NCI-H2227 (cell line): Measurements from ENCODE around the gene IQGAP2.

Experiments
- DNase-seq: peaks from one replicate; lab custom pipeline; 2025; ENCODE audit not compliant: unreplicated experiment; lab: John Stamatoyannopoulos, UW

Gene IQGAP2

DNA sequence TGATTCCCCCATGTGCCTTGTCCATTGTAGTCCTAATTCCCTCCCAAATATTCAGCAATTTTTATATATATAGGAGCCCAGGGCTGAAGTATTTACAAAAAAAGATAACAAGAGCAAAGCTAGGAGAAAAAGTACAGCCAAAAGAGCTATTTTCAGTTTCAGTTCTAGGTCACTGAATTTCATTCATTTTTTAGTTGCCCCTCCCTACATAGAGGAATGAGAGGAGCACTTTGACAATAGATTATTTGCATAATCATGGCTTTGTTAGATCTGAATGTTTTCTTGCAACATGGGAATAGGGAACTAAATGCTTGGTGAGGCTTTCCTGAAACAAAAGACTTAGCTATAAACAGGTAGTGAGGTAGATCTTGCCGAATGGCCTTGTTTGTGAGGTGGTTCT, 235.4 kb downstream of the IQGAP2 start:
- no peak for DNase-seq

DNA sequence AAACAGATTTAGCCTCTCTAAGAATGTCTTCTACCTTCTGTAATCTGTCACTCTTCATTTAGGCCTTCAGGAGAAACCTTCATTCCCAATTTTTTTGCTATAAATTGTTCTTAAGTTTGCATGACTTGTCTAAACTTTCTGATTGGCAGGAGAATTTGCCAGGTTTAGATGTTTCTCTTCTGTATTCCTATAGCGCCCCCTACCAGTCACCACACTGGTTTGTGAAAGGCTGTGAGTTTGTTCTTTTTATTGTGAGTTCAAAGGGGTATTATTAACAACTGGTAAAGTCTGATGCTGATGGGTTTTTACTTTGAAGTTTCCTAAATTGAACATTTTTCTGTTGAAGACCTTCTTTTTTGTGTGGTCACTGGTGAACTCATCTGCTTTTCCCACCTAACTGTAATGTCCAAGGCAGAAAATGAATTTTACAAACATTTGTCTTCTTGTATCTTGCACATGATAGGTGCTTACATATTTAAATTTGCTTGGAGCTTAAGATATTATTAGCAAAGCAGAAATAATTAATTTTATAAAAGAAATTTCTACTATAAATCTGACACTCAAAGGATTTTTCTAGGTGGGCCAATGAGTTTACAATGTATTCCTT, 238.5 kb downstream of the IQGAP2 start:
- DNase-seq: no peak

DNA sequence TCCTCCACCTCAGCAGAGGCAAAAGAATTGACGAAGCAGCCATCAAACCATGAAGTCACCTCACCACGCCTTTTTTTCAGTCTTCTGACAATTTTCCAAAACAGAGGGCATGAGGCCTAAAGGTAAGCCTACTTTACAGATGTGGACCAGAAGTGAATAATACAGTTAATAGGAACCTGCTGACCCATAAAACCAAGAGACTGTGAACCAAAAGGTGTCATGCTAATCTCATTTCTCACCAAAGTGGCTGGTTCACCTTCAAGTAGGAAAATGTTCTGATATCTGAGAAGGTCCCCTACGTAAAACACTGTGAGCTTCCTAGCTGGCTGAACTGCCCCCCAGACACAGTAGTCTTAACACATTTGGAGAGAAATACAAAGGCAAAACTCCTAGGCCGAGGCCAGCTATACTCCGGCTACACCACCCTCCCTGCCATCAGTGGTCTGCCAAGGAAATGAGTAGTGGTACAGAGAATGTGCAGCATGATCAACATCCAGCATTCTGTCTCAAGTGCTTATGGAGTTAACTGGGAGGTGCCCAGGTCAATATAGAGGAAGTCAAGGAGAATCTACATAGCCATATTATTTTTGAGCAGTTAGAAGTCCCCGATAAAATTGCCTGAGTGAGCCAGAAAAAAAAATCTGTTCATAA, 239.4 kb downstream of the IQGAP2 start:
- no peak for DNase-seq

DNA sequence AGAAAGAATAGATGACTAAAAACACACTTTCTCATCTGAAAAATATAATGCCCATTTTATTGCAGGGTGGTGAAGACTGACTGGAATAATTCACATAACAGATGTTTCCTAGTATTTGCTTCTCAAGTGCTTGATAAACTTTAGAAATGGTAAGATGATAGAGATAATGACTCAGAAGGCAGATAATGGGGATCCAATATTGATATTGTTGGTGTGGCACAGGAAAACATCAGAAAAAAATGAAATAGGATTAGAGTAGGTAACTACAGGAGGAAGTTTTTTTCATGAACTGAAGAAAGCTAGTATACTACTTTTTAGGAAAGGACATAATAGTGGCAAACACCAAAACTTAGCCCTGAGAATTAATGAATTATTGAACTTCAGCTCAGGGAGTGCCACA, 240.3 kb downstream of the IQGAP2 start:
- no peak for DNase-seq

DNA sequence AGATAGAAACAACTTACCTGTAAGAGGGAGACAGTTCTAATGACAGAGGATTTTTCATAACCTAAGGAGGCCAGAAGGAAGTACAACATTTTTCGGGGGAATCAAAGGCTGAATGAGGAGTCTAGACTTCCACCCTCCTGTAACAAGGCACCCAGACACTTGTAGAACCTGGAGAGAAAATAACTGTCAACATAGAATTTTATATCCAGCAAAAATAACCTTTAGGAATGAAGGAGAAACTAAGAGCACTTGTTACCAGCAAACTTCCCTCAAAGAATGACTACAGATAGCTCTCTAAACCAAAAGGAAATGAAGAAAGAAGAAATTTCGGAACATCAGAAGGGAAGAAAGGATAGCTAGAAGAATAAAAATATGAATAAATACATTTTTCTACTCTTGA, 246.1 kb downstream of the IQGAP2 start:
- DNase-seq: no peak

DNA sequence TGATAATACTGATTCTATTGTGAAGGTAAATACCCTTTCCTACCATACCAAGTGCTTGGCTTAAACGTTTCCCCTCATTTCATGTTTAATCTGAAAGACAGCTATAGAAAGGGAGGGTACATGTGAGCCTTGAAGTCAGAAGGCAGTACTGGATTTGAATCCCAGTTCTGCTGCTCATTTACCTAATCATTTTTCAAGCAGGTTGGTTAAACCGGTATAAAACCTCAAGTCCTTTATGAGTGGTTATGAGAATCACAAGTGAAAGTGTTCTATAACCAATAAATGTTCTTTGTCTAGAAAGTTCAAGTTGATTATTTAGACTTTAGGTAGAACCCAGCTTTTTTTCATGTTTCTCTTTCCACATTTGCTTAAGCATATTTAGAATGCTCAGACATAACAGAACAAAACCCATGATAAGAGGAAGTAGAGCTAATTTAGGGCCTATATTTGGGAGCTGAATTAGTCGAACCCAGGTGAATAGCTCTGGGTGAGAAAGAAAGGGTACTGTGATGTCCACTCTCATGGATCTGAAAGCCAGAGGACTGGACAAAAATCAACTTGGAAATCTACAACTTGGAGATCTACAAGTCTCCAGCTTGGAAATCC, 249.8 kb downstream of the IQGAP2 start:
- DNase-seq: no peak

DNA sequence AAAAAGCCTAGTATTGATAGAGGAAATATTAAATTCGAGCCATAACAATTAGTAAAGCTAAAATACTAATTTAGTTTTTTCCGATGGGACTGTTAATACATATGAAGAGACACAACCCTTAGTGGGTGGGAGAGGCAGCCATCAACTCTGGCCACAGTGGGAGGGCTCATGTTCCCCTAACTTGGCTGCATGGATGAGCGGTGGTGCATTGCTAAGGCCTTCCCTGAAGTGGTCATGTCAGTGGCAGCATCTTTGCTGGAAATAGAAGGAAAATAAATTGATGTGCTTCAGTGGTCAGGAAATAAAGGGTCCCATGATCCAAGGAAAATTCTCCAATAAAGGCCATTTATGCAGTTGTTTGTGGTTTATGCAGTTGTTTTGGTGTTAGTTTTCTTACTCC, 254.0 kb downstream of the IQGAP2 start:
- no peak for DNase-seq

DNA sequence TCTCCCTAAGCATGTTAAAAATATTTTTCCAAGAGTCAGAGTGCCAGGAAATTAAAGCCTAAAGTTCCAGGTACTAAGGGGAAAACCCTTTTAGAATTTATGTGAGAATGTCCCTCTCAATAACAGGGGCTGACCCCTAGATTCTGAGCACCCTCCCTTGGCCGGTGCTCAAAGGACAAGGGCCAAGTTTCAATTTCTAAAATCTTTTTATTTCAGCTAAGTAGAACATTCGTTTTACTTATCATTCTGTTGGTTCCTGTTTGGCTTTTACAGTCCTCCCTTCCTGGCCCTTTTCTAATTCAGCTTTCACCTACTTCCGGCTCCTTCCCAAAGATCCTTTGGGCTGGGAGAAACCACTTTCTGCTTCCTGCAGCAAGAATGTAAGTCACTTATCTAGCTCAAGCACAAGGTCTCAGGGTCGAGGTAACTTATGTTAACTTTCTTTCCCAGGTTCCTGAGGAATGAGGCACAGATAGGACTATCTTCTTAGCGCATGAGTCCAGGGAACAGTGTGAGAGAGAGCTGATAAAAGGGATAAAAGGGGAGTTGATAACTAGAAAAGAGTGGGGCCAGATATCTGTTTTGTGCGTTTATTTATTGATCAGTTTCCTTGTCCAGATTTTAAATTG, 254.7 kb downstream of the IQGAP2 start:
- no peak for DNase-seq

DNA sequence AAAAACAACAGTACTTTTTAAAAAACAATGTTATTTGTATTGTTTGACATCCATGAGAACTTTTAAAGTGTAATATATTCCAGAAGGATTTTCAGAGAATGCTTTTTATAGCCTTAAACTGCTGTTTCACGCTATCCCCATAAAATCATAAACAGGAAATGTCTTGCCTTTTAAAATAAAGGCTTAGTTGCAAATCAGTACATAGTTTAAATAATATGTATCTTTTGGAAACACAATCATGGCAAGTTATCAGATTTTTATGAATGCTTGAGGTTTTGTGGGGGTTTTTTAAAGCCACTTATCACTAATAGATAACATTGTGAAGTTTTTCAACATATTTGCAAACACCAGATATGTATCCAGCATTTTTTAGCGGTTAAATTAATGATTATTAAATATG, 257.3 kb downstream of the IQGAP2 start:
- no peak for DNase-seq

DNA sequence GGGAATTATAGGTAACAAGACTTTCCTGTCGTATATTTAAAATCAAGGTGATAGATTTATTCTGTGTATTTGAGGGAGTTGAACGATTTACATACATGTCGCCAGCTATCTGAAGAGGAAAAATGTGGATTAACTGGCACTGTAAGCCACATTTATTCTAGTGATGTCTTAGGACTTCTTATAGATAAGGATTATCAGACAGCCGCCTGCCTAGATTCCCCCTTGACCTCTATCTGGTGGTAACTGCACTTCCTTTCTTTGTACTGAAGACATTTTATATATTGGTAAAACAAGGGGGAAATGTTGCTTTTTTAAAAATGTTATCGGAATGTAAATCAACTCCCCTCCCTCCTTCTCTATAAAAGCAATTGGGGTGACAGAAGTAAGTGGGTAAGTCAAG, 259.4 kb downstream of the IQGAP2 start:
- DNase-seq: no peak

DNA sequence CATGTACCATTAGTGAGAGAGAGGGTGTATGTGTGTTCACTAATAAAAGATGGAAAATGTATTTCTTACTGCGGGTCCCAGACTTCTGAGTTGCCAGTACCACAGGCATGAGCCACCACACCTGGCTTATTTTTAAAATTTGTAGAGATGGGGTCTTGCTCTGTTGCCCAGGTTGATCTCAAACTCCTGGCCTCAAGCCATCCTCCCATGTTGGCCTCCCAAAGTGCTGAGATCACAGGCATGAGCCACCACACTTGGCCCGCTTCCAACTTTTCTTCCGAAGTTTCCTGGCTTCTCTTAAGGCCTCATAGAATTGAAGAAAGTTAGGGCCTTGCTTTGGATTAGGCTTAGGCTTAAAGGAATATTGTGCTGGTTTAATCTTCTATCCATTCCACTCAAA, 260.5 kb downstream of the IQGAP2 start:
- DNase-seq: no peak

DNA sequence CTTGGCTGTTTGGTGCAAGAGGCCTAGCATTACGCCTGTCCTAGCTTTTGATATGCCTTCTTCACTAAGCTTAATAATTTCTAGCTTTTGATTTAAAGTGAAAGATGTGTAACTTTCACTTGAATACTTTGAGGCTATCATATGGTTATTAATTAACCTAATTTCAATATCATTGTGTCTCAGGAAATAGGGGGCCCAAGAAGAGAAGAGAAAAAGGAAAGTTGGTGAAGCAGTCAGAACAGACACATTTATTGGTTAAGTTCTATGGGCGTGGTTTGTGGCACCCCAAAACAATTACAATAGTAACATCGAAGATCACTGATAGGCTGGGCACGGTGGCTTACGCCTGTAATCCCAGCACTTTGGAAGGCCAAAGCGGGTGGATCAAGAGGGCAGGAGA, 261.0 kb downstream of the IQGAP2 start:
- DNase-seq: no peak

DNA sequence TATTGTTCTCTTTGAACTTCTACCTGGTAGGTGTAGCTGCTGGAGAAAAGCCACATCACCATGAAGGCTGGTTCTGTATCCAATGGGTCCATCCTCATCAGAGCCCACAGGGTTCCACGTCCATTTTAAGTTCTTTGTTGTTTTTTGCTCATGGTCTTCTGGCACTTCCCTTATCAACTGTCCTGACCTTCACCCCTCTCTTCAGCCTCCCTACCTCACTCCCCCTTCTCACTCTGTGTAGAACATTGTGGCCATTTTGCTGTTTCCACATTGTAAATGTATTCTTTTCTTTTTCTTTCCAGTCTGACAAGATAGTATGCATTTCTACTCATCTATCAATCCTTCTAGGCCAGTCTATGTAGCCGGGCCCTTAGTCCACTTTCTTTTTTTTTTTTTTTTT, 264.4 kb downstream of the IQGAP2 start:
- no peak for DNase-seq

DNA sequence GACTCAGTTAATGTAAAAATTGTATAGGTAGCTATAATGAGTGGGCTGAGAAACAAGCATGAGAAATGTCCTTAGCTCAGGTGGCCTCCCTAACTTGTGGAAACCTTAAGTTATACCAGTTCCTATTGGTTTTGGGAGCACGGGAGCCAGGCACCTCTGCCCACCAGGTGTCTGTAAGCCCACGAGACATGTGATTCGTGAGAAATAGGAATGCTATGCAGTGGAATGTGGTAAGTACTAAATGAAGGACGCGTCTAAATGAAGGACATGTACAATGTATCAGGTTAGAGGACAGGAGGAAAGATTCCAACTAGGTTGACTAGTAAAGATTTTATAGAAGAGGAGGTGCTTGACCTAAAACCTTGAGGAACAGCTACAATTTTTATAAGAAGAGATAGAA, 266.2 kb downstream of the IQGAP2 start:
- DNase-seq: no peak

DNA sequence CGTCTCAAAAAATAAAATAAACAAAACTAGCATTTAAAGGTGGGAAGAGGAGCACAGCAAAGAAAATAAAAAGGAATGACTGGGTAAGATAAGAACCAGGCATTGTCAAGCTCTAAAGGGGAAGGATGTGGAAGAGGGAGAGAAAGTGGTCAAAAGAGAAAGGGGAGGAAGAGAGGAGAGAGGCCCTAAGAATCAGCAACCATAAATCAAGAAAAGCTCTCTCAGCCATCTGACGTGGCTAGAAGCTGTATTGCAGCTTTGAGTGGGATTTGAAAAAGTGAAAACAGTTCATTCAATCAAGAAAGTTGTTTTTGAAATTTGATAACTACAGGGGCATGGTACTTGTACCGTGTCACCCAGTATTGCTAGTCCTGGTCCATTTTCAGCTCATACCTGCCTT, 267.4 kb downstream of the IQGAP2 start:
- DNase-seq: no peak

DNA sequence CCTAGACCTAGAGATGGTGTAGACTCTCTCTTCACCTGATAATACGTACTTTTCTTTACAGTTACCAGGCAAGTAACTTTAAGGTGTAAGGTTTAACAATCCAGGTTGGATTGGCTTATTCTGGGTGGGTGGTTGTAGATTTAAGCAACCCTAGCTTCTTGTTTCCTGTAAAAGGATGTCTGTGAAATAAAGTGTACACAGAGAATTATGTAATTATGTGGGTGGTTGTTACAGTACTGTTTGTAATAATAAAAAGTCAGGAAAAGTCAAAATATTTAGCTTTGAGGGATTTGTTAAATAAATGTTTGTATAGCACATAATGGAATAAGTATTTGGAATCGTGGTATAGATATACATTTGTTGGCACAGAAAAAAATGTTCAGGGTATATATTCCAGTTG, 269.2 kb downstream of the IQGAP2 start:
- DNase-seq: no peak

DNA sequence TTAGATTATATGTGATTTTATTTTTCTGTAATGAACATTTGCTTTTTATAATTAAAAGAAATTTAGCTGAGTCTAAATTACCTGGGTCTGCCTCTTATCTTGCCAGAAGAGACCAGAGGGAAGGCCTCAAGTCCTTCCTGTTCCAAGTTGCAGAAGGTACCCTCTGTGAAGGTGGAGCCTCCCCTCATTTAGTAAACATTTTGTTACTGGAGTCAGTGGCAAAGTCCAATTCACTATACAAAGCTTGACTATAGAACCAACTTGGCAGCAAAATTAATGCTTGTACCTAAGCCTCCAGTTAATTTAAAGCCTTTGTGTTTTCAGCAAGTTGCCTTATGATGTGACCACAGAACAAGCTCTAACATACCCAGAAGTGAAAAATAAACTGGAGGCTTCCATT, 270.0 kb downstream of the IQGAP2 start:
- no peak for DNase-seq

DNA sequence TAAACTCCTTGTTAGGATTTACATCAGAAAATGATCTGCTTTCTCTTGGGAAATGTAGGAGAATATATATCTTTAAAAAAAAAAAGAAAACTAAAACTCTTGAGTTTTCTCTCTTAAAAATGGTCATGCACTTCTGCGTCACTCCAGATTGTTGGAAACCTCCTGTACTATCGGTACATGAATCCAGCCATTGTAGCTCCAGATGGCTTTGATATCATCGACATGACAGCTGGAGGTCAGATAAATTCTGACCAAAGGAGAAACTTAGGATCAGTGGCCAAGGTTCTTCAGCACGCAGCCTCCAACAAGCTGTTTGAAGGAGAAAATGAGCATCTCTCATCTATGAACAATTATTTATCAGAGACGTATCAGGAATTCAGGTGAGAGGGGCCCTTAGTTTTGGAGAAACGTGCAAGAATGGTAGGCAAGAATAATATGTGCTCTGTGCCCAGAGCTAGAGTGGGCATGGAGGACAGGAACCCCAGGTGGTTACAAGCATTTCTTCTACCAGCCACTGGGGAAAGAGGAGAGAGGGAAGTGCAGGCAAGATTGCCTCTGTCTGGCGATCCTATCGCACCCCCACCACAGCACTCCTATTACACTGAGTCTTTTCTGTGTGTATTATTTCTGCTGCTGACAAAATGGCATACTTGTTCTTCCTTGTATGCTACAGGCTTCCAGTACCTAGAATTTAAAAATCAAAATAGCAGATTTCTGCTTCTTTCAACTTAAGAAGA, 271.4 kb downstream of the IQGAP2 start:
- no peak for DNase-seq

DNA sequence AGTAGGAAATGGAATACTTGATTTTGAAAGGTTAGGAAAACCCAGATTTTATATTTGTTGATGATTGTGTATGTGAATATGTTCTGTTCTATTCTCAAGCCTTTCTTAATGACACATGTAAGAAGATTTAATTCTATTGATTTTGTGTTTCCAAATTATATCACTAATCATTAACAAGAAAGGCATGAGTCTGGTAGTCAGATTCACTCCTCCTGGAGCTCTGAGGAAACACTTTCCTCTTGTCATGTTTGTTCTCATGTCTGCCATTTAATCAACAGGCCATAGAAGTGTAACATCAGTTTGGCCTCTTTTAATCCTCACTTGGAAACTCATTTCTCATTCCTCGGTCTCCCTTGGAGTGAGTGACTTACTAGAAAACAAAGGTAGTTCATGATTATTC, 272.3 kb downstream of the IQGAP2 start:
- DNase-seq: no peak

DNA sequence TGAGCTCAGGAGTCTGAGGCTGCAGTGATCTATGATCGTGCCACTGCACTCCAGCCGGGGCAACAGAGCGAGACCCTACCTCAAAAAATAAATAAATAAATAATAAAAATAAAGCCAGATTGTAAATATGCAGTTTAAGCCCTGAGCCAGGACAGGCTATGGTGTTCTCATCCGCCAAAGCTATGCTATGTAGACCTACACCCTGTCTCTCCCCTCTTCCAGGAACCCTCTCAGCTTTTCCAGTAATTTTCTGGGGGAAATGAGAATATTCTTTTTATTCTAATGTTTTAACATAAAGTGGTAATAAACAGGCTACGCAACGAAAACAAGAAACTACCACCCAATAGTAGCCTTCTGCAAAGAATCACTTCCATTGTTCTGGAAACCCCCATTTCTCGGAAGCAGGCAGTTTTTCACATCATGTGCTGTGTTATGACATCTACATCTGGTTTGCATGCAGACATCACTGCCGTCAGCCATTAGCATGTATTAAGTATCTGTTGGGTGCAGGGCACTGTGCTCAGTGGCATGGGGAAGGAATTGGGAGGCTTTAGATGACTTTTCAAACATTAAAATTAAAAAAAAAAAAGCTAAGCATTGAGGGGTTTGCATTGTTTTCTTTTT, 274.9 kb downstream of the IQGAP2 start:
- DNase-seq: no peak

DNA sequence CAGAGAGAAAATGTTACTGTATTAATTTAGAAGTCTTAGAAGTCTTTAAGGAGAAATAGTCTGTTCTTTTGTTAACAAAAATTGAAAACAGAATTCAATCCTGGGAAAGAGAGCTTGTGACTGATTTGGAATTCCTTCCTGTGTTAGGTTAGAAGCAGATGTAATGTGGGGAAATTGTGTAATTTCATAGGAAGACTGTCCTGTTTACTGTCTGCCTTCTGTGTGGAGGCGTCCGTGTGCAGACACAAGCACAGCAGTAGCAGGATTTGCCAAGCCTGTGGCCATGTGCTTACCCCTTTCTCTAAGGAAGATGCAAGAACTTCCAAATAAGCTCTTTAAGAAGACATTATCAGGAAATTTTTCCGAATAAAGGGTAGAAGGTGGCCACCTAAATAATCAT, 276.1 kb downstream of the IQGAP2 start:
- no peak for DNase-seq
